Measurements from ENCODE around the gene CD300H.

CD300H gene

DNA sequence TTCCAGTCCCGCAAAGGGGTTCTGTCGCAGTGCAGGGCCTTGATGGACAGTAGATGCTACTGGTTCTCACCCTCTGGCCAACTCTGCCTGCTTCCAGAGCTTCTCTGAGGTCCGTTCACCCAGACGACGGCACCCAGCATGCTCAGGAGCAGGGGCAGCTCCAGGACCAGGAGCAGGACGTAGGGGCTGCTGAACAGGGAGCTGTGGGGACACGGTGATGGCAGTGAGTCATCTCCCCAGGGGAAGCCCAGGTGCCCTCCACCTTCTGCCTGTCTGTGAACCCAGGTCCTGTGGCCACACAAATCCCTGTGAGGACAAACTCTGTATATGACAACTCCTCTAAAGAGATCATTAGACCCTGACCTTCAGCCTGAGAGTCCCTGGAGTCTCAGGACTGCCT is 18.0 kb downstream of the CD300H start:
- DNase-seq (ENCODE audit: low spot score), result no peak

- no peak for DNase-seq (ENCODE audit: low spot score)
Measured at GRCh38 chr17:74547736-74548135, 19.6 kb downstream of the CD300H start.

DNA sequence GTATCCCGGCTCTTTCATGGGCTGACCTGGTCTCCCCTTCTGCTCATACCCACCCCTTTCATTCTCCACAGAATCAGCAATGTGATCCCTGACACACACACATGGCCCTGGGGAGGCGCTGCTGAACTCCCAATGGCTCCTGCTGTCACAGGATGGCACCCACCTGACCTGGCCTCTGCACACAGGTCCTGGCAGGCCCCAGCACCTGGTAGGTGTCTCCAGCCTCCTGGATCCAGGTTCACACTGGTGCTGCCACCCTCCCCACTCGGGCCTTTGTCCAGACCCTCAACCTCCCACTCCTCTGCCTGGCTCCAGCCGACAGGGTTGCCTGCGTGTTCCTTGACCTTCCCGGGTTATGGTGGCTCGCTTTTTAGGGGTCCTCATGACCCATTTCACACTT is 20.0 kb downstream of the CD300H start:
- no peak for DNase-seq (ENCODE audit: low spot score)

DNA sequence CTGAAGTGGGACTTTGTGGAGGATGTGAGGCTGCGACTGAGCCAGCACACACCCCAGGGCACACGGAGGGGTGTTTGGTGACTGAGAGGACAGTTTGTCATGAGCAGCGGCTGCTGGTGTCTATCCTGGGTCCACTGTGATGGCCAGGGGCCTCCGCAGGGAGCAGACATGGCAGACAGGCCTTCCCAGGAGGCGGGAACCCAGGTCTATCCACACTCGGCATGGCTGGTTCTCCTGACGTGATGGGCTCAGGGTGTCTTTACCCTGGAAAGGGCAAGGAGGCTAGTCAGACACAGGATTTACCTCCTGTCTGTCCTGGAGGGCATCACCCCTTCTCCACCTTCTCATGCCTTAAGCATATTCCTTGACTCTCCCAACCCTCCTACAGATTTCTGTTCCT is 20.7 kb downstream of the CD300H start:
- DNase-seq (ENCODE audit: low spot score), result no peak

DNA sequence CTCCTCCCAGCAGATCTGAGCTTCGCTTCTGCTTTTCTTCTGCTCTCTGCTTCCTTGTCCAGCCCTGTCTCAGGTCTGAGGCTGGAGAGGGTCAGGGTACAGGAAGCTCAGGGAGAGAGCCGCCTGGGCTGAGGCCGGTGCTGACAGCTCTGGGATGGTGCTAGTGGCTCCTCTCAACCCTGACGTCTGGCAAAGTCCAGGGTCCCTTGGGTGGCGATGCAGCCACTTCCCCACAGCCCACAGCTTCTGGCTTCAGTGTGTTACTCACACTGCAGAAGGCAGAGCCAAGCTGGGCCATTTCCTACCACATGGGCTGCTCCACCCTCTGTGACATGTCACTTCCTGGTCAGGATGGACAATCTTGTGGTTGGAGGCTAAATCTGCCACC is 21.5 kb downstream of the CD300H start, which contains the start of gene CD300C:
Gene CD300C, minus strand, starts transcription at position 273 of the 388 bp plus-strand sequence. CDS start 333 bp downstream, outside the sequence.
- DNase-seq (ENCODE audit: low spot score), result no peak

- no peak for DNase-seq (ENCODE audit: low spot score)
Measured at GRCh38 chr17:74544991-74545842, 22.1 kb downstream of the CD300H start.

- no peak for DNase-seq (ENCODE audit: low spot score)
Measured at GRCh38 chr17:74543891-74544760, 23.2 kb downstream of the CD300H start.

DNA sequence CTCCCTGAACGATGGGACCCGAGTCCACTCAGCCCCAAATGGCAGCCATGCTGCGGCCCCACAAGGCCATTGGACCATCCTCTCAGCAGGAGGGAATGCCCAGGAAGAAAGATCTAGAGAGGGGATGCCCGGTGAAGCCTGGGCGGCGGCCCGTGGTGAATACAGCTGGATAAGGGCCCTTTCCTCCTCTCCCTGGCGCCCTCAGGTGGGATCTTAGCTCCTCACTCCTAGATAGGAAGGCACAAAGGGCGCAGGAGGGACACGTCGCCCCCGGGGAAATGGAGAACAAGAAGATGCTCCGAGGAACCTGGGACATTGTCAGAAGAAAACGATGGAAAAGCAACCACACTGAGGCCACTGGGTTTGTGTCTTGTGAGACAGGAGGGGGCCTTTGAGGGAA is 23.9 kb downstream of the CD300H start:
- DNase-seq (ENCODE audit: low spot score), result no peak

DNA sequence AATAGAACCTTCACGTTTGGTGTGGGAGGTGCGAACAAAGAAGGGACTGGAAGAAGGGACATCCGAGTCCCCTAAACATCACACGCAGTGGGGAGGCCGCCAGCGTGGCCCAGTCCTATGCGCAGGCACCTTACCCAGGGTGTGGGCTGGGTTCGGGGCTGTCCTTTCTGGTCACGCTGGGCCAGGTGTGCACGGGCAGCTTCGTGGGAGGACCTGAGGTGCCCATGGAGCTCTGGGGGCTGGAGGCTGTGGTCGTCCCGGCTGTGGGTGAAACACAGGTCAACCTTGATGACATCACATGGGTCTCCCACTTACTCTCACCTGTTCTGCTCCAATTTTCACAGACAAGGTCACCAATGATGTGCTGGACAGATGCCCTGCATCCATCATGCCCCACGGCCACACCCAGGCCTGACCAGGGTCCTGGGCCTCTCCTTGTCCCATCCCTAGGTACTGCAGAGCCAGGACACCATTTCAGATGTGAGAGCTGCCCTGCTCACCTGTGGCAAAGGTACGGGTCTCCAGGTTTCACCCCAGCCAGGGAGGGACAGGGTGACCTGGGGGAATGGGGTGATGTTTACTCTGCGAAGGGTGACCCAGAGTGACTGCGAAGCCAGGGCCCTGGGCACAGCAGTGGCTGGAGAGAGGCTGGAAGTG is 24.5 kb downstream of the CD300H start:
- no peak for DNase-seq (ENCODE audit: low spot score)

DNA sequence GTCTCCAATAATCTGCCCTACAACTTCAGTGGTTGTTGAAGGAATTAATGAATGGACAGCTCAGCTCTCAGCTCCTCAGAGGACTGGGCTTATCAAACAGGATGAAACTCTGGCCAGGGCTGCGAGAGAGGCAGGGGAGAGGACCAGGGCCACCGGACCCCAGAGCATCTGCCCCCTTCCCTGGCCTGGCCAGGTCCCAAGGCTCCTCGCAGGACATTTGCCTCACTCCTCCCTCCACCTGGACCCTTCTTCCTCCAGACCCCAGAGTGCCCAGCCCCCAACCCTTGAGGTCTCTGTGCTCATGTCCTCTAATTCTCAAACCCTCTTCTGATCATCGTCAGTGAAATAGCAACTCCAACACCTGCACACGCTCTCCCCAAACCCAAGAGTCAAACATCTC is 25.1 kb downstream of the CD300H start:
- DNase-seq (ENCODE audit: low spot score), result no peak

GRCh38 chr17:74541176-74542111 is 25.9 kb downstream of the CD300H start:
- DNase-seq (ENCODE audit: low spot score), result no peak

DNA sequence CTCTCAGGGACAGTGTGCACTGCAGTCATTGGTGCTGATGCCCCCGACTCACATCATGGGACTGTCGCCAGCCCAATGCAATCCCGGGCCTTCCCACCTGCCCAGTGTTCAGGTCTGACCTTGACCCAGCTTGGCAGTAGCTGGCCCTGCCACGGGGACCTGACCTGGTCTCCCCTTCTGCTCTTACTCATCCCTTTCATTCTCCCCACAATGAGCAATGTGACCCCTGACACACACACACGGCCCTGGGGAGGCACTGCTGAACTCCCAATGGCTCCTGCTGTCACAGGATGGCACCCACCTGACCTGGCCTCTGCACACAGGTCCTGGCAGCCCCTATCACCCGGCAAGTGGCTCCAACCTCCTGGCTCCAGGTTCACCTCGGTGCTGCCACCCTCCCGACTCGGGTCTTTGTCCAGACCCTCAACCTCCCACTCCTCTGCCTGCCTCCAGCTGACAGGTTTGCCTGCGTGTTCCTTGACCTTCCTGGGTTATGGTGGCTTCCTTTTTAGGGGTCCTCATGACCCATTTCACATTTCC is 28.0 kb downstream of the CD300H start:
- DNase-seq (ENCODE audit: low spot score), result no peak

DNA sequence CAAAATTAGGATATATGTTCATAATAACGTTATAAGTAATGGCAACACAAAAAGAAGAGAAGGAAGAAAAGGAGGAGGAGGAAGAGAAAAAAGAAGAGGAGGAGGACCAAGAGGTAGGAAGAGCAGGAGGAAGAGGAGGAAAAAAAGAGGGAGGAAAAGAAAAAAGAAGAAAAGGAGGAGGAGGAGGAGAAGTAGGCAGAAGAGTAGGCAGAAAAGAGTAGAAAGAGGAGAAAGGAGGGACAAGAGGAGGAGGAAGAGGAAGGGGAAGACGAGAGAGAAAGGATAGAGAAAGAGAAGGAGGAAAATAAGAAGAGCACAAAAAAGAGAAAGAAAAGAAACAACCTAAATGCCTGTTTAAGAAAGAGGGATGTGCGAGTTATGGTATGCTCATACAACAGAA is 30.4 kb downstream of the CD300H start:
- no peak for DNase-seq (ENCODE audit: low spot score)

GRCh38 chr17:74532115-74532514 is 35.2 kb downstream of the CD300H start:
- no peak for DNase-seq (ENCODE audit: low spot score)

DNA sequence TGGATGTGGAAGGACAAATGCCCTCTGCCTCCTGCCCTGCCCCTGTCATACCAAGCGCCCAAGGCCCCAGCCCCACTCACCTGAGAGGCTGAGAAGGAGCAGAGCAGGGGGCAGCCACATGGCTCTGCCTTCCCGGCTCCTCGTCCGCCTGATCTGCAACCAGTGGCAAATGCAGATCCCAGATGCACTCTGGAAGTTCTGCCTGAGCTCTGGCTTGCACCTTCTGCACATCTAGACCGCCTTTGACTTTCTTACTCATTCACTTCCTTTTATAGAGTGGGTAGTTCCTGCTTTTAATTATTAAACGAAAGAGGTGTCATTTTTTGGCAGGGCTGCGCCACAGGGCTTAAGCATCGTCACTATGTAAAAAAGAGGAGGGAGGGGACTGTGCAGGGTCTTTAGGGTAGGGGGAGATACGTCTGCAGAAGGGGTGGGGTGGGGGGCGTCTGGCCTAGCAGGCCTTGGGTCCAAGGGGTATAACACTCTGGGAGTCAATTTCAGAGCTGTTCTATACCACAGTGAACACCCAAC is 36.0 kb downstream of the CD300H start, which contains the start of gene CD300LB:
Gene CD300LB, minus strand, starts transcription at position 245 of the 531 bp plus-strand sequence. Its CDS starts 125 bp downstream, at position 120.
- DNase-seq (ENCODE audit: low spot score), result no peak

GRCh38 chr17:74530831-74531150 is 36.5 kb downstream of the CD300H start:
- no peak for DNase-seq (ENCODE audit: low spot score)

DNA sequence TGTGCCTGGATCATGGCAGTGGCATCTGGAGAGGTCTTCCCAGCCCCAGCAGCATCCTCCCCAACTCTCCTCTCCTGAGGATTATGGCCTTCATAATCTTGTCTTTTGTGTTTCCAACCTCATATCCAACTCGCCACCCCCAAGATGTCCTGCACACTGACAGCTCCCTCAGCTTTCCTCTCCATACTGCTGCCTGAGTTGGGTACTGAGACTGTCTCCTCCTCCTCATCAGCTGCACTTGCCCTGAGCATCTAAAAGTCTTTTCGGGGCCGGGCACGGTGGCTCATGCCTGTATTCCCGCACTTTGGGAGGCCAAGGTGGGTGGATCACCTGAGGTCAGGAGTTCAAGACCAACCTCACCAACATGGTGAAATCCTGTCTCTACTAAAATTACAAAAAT is 38.1 kb downstream of the CD300H start:
- no peak for DNase-seq (ENCODE audit: low spot score)

DNA sequence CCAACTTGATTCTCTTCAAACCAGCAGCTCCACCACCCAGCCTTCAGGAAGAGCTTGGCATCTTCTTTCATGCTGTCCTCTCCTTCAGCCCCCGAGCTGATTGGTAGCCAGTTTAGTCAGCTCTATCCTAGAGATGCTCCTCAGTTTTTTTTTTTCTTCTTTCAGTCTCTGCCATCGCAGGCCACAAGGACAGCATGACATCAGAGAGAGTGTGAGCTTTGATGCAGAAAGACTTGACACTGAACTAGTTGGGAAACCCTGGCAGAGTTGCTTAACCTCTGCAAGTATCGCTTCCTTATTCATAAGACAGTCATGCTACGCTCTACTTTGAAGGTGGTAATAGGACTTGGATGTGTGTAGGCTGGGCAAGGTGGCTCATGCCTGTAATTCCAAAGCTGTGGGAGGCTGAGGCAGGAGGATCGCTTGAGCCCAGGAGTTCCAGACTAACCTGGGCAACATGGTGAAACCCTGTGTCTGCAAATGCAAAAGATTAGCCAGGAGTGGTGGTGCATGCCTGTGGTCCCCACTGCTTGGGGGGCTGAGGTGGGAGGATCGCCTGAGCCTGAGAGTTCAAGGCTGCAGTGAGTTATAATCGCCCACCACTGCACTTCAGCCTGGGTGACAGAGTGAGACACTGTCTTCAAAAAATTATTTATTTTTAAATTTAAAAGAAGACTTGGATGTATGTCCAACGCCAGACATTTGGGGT is 38.7 kb downstream of the CD300H start:
- no peak for DNase-seq (ENCODE audit: low spot score)

DNA sequence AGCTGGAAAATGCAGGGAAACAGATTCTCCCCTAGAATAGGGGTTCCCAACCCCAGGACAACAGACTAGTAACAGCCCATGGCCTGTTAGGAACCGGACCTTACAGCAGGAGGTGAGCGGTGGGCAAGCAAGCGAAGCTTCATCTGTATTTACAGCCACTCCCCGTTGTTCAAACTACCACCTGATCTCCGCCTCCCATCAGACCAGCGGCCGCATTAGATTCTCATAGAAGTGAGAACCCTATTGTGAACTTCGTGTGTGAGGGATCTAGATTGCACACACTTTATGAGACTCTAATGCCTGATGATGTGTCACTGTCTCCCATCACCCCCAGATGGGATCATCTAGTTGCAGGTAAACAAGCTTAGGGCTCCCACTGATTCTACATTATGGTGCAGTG is 39.6 kb downstream of the CD300H start:
- DNase-seq (ENCODE audit: low spot score), result no peak

DNA sequence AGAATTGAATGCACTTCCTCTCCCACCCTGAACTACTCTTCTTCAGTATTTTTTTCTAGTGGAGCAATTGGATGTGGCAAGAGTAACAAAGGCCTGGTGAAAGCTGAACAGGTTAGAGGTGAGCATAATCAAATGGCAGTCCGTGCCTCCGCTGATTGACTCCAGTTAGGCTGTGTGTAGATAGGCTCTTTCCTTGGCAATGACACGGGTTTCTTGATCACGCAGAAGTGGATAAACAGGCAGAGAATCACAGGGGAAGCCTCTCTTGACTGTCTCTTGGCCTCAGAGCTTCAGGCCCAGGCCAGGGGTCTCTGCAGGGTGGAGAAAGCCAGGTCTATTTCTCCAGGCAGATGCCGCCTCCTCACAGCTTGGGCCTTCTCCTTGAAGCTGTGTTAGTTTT is 40.2 kb downstream of the CD300H start:
- DNase-seq (ENCODE audit: low spot score), result no peak
